DOHH2 (cell line): Measurements from ENCODE around the gene MTA2.

ENCODE experiments used
- CTCF ChIP-seq: fragments of 200-600 bp; sonication (generic); IDR thresholded peaks from one replicate; pipeline ENCODE4 v1.5.1; 2014; ENCODE audit warnings: antibody characterized with exemption, mild to moderate bottlenecking, low read depth, low read length; ENCODE audit not compliant: poor library complexity, severe bottlenecking
- EZH2phosphoT487 ChIP-seq: fragments of 200-600 bp; sonication (generic); IDR thresholded peaks from 2 replicates; pipeline ENCODE4 v1.6.1; 2017; ENCODE audit warnings: borderline replicate concordance, mild to moderate bottlenecking, antibody characterized with exemption, low read length, moderate library complexity, mixed read lengths

GRCh38 chr11:62632492-62632891 lies 30.8 kb upstream of the MTA2 start:
- TF ChIP-seq CTCF (no peak), EZH2phosphoT487 (no peak)
